HT-29 (cell line): ENCODE data around the gene UBE2L5. TPM values are rescaled to one million over a fixed set of nuclear protein-coding genes. Genes with fewer than 3 reads are reported as not detected.

Source experiments
- DNase-seq: peaks from one replicate; pipeline ENCODE4 v3.0.0-alpha.2; 2015; ENCODE audit warnings: low spot score
- total RNA-seq: library from RNA; depleted of rRNA; stranded (reverse); fragments of >200 nt; shearing (Covaris generic); gene quantifications from 2 replicates; pipeline ENCODE4 v1.2.3, GENCODE V29; 2014

UBE2L5 gene
- total RNA-seq, 1 experiment from 2014 or later, result not detected

GRCh38 chr13:30404207-30404606, 18.1 kb upstream of the UBE2L5 start:
- no peak for DNase-seq

DNA sequence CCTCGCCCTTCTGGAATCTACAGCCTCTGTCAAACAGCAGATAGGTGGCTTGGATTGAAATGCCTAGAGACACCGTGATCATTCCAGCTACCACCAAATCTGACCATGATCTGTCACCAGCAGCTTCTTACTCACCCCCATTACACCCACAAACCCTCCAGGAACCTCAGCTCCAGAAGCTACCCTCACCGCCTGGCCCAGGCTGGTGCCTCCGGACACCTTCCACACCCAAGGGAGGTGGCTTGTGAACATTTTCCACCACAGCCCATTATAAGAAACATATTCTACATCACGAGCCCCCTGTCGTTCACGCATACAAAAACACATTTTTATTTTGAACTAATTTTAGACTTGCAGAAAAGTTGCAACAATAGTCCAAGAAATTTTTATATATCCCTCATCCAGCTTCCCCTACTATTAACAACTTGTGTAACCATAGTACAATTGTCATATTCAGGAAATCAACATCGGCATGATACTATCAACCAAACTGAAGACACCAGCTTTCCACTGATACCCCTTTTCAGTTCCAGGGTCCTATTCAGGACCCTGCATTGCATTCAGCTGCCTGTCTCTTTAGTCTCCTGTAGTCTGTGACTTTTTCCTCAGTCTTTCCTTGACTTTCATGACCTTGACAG, 15.4 kb upstream of the UBE2L5 start:
- no peak for DNase-seq

- peak; percentile 95 for DNase-seq
These were observed 13.8 kb upstream of the UBE2L5 start for GRCh38 chr13:30408319-30409101.

DNA sequence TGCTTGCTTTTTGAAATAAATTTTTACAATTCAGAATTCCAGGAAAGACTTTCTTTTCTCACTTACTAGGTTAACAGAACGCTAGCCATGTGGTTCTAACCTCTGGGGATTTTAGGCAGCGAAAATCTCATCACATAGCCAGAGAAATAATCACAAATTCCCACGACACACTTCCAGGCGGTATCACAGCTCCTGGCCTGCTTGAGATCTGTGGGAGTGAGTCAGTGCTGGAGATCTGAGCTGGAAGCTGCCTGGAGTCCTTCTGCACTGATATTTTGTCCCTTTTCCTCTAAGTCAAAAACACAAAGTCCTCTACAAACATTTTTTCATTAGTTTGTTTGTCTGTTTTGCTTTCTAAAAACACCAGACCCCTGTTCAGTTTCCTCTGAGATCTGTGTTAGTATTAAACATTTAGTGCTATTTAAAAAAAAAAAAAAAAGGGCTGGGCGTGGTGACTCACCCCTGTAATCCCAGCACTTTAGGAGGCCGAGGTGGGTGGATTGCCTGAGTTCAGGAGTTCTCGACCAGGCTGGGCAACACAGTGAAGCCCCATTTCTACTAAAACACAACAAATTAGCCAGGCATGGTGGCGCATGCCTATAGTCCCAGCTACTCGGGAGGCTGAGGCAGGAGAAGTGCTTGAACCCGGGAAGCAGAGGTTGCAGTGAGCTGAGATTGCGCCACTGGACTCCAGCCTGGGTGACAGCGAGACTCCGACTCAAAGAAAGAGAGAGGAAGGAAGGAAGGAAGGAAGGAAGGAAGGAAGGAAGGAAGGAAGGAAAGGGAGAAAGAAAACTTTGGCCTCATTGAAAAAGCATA, 12.2 kb upstream of the UBE2L5 start:
- DNase-seq, result no peak

DNA sequence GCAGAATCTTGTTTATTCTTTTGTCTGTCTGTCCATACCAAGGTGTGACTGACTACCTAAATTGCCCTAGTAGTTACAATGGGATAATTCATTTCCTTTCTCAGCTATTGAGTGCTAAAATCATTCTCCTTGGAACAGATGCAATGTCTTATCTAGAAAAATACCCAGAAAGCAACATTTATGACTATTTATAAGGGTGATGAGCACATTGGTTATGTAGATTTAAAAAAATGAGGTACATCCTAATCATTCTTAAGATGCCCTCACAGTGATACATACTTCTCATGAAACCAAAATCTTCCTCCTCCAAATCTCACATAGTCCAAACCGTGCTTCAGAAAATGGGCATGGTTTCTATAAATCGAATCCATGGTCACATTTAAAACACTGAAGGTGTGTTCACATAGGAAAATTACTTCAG, 11.6 kb upstream of the UBE2L5 start:
- DNase-seq, result no peak

DNA sequence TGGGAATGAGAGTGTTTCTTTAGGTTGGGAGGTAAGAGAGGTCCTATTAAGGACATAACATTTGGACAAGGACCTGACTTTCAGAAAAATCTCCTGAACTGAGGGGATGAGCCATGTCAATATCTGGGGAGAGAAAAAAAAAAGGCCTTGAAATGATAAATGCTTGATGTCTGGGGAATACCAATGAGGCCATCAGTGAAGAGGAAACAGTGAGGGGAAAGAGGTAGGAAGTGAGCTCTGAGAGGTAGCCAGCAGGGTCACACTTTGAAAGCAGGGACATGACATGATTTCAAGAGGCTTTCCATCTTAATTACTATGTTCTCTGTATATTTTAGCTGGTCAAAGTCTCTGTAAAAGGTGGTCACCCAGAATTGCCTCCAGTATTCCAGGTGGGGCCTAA, 9.9 kb upstream of the UBE2L5 start:
- DNase-seq, result no peak

GRCh38 chr13:30413842-30414241, 8.5 kb upstream of the UBE2L5 start:
- no peak for DNase-seq

DNA sequence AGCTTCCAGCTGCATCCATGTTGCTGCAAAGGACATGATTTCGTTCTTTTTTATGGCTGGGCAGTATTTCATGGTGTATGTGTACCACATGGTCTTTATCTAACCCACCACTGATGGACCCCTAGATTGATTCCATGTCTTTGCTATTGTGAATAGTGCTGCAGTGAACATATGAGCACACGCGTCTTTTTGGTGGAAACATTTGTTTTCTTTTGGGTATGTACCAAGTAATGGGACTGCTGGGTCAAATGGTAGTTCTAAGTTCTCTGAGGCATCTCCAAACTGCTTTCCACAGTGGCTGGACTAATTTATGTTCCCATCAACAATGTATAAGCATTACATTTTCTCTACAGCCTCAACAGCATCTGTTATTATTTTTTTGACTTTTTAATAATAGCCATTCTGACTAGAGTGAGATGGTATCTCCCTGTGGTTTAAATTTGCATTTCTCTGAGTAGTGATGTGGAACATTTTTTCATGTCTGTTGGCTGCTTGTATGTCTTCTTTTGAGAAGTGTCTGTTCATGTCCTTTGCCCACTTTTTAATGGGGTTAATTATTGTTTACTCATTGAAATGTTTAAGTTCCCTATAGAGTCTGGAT, 6.8 kb upstream of the UBE2L5 start:
- DNase-seq, result no peak

DNA sequence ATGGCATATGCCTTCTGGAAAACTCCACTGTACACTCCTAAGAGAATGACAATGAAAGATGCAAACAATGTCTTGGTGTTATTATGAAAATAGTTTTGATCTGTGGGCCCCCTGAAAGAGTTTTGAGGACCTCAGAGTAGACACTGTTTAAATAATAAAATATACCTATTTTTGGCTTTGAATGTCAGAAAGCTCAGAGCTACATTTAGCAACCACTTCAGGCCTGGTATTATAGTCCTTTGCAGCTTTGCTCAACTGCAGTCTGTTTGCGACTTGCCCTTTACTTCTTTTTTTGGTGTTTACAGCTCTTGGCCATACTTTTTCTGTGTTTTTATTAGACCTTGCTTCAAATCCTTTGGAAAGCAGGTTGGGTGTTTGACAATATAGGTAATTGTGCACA, 5.8 kb upstream of the UBE2L5 start:
- DNase-seq, result no peak

- DNase-seq, result no peak
These were observed 4.1 kb upstream of the UBE2L5 start for GRCh38 chr13:30418075-30418716.

GRCh38 chr13:30418717-30419459, 3.4 kb upstream of the UBE2L5 start:
- no peak for DNase-seq

- DNase-seq, result peak; percentile 76
These were observed 920 bp upstream of the UBE2L5 start for GRCh38 chr13:30421093-30422053.

GRCh38 chr13:30423891-30424290, 1.6 kb downstream of the UBE2L5 start:
- no peak for DNase-seq

- no peak for DNase-seq
These were observed 6.9 kb downstream of the UBE2L5 start for GRCh38 chr13:30429235-30429634.

- DNase-seq, result no peak
These were observed 7.7 kb downstream of the UBE2L5 start for GRCh38 chr13:30429721-30430694.

DNA sequence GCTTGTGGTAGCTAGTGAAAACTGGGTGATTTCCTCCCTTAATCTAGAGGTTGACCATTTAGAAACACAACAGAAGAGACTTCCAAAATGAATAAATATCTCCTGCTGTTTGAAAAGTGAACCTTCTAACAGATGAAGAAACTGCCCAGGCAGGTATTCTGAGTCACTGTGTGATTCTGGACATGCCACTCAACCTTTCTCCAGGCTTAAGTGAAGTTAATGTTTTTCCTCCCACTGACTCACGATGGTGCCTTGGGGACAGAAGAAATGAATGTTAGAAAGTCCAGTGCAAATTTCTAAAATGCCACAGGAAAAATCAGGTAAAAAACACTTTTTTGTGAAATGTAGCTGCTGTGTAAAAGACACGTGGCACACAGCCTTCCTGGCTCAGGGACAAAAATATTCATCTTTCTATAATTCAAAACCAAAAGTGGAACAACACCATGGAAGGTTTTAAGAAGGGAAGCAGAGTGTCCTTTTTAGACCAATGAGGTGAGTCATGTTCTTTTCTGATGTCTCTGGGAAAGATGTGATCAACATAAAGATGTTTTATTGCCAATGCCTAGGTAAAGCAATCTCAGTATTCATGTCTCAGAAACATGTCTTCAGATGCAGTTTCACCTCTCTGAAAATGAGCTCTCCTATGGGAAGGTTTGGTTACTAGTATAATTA, 9.1 kb downstream of the UBE2L5 start:
- DNase-seq, result no peak

- DNase-seq, result no peak
These were observed 13.7 kb downstream of the UBE2L5 start for GRCh38 chr13:30435911-30436451.
